Fibroblast of lung (primary cell): ENCODE data around the gene TAAR9.

Experiments used
- EZH2 ChIP-seq: IDR thresholded peaks from 2 replicates; pipeline ENCODE4 v1.5.1; 2012; ENCODE audit warnings: low read length, control low read depth, mild to moderate bottlenecking; ENCODE audit errors: missing control alignments
- TF ChIP-seq, protein P1 (sequence below), 2 donors: IDR thresholded peaks in 1 of 2; conservative IDR thresholded peaks in 1 of 2; 1 replicate in 1 of 2; 2 replicates in 1 of 2; pipeline ENCODE4 v1.5.1; 2011 to 2012; ENCODE audit warnings: low read length in 2 of 2, control low read depth in 1 of 2, inconsistent platforms in 1 of 2, low read depth in 1 of 2, mild to moderate bottlenecking in 1 of 2

DNA sequence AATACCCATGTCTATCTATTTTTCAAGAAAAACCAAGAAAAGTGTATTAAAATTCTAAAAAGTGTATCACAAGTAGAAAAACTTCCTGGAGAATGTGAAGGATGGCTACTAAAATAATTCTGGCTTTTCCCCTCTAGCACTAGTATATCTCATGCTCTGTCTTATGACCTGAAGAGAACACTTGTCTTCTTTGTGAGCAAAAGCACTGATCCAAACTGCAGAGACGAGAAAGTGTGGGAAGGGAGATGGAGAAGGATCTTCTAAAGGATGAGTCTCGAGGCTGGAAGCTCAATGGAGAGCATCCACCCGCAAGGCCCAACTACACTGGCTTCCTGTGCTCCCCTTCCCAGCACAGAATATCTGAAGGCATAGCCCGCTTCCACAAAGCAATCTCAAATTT, 48.7 kb upstream of the TAAR9 start:
- TF ChIP-seq, protein P1, sequence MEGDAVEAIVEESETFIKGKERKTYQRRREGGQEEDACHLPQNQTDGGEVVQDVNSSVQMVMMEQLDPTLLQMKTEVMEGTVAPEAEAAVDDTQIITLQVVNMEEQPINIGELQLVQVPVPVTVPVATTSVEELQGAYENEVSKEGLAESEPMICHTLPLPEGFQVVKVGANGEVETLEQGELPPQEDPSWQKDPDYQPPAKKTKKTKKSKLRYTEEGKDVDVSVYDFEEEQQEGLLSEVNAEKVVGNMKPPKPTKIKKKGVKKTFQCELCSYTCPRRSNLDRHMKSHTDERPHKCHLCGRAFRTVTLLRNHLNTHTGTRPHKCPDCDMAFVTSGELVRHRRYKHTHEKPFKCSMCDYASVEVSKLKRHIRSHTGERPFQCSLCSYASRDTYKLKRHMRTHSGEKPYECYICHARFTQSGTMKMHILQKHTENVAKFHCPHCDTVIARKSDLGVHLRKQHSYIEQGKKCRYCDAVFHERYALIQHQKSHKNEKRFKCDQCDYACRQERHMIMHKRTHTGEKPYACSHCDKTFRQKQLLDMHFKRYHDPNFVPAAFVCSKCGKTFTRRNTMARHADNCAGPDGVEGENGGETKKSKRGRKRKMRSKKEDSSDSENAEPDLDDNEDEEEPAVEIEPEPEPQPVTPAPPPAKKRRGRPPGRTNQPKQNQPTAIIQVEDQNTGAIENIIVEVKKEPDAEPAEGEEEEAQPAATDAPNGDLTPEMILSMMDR (conservative IDR thresholded peaks at IDR 0.05 in 1 of 2, IDR thresholded peaks at IDR 0.05 in 1 of 2; ENCODE audit: low read depth in 1 of 2, low read length in 2 of 2): no peak
- no peak for TF ChIP-seq EZH2
